AG08396 (cell line): ENCODE measurements around the gene GPRC5A.
A peak's percentile ranks its signal among the peaks of the same experiment; 100 is the strongest.

Source experiments
- DNase-seq: peaks from one replicate; pipeline ENCODE4 v3.0.0; 2012; ENCODE audit warnings: low spot score, mixed read lengths

GPRC5A gene

DNA sequence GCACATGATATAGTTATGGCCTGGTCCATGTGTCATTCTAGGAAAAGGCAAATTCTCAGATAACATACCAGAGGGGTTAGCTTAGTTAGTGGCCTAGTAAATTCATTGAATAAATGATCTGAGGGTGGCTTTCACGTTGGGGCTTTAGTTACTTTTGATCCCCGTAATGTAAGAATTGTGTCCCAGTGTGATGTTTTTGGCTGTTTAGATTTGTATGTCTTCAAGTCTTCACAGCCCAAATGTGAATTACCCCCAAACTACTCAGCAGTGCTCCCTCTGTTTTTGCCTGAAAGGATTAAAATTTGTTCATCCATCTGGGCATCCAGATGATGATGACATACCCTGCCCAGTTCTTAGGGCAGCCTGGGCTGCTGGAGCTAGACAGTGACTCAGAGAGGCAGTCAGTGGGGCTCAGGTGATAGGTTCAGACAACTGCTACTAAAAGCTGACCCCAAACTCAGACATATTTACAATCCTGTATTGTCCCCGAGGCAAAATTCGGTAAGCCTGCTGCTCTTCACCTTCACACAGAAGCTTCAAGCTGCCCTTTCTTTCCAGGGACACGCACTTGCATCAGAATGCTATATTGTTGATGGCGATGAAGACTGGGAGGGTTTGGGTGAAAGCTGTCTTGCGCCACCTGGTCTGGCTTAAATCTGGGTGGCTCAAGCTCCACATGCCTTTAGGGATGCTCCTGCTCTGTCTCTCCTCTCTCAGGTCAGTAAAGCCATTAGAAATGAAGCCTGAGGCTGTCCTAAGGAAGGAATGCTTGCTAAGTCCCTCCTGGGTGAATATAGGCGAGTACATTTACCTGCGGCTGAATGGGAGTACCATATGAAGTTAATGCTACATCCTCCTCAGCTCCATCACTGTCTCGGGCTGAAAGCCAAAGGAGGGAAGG lies 50.3 kb downstream of the GPRC5A start:
- no peak for DNase-seq

DNA sequence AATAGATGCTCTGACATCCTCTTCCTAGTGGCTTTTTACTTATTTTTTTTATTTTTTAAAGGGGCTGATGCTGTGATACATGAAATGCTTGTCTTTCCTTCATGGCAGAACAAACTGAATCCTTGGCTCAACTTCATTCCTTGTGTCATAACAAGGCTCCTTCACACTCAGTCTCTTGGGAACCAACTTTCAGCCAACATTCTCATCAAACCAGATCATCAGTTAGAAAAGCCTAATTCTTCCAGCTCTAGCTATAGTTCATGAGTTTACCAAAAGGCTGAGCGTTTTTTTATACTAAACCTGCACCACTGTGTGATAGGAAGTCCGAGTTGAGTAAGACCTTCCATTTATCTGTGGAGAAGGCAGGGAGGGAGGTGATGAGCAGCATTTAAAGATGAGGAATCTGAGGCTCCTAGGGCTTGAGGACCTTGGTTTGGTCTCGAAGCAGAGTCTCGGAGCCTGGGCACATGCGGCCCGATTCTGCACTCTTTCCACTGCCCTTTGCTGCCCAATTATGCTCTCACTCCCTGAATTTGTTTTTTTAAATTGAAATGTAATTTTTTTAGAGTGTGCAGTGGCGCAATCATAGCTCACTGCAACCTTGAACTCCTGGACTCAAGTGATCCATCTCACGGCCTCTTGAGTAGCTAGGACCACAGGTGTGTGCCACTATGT lies 52.4 kb downstream of the GPRC5A start:
- peak; percentile 35 for DNase-seq

DNA sequence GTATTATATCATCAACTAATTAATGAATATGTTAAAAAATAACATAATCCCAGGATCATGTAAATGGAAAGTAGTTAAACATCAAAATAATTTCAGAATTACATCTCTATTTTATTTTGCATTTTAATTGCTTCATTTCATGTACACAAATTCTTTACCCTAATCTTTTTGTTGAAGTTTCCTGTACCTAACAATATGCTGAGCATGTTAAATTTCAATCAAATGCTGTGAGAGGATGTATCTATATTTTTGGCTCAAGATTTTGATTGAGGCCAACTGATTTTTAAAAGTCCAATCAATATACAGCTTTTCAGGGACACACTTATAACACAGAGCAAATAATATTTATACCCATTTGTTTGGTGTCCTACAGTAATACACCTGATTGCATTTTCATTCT lies 54.2 kb downstream of the GPRC5A start:
- DNase-seq = no peak

- DNase-seq = peak; percentile 21
Measured at GRCh38 chr12:12946686-12947355, 55.5 kb downstream of the GPRC5A start.

DNA sequence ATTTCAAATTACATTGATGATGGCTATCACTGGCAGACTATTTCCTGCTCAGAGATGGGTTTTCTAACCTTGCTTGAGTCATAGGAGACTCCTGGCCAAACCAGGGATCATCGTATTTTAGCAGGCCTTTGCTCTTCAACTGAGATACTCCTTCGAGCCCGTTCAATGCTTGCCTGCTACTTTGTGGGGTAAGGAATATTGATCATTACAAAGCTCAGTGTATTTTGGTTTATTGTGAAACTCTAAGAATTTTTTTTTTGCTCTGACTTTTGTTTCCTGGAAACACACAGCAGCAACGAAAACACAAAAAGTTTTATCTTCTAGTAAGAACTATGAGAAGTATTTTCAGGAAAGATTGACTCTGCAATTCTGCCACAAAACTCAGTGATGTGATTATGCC lies 56.5 kb downstream of the GPRC5A start:
- no peak for DNase-seq

DNA sequence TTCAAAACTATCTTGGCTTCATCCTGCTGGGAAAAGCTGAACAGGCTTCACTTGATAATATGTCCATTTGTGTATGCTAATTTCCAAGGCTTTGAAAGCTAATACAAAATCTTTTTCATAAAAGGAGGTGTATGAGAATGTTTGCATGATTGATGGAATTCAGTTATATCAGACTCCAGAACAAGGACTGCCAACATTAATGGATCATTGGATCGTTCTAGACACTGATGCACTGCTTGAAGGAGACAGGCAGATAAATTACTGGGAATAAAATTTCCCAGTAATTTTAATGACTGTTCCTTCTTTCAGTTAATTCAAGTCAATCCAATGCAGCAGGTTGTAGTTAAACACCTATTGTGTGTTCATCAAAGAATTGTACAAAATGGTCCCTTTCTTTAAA lies 60.1 kb downstream of the GPRC5A start:
- DNase-seq = no peak

GRCh38 chr12:12952036-12952435 lies 60.7 kb downstream of the GPRC5A start, which contains the start of gene GPRC5D:
Gene GPRC5D (minus strand): TSS chr12:12952170. CDS start chr12:12950384, 1,786 bp downstream.
- DNase-seq = no peak

- DNase-seq = no peak
Measured at GRCh38 chr12:12954356-12954755, 63.0 kb downstream of the GPRC5A start.

DNA sequence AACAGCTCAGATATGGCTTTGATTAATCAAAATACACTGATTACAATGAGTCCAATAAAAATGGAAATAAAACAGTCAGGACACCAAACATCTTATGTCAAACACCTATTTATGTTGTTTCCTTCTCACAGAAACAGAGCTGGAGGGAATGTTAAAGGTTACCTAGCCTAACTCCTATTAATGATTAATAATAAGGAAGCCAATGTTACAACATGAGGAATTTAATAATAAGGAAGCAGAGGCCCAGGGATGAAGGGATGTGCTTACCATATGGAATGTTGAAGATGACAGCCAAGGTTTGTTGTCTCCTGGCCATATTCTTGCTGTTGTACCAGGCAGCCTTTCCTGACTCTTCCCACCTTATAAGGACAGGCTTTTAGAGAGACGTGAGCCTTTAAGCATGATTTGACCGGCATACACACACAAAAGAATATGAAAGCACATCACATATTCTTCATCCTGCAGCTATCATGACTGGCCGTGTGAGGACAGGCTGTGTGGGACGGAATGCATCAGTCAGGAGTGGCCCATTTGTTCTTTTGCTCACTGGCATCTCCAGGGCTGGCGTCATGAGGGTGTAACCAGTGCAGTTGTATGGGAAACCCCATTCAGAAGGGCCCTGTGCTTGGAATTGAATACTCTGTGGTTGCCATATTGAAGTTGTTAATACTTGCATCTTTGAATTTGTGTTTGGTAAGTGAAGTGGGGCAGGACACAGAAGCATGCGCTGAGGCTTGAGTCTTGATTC lies 63.7 kb downstream of the GPRC5A start:
- no peak for DNase-seq

DNA sequence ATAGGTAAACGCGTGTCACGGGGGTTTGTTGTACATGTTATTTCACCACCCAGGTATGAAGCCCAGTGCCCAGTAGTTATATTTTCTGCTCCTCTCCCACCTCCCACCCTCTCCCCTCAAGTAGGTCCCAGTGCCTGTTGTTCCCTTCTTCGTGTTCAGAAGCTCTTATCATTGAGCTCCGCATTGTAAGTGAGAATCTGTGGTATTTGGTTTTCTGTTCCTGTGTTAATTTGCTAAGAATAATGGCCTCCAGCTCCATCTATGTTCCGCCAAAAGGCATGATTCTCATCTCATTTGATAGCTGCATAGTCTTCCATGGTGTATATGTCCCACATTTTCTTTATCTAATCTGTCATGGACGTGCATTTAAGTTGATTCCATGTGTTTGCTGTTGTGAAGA lies 67.5 kb downstream of the GPRC5A start:
- no peak for DNase-seq

- DNase-seq = no peak
Measured at GRCh38 chr12:12960639-12961209, 69.4 kb downstream of the GPRC5A start.

DNA sequence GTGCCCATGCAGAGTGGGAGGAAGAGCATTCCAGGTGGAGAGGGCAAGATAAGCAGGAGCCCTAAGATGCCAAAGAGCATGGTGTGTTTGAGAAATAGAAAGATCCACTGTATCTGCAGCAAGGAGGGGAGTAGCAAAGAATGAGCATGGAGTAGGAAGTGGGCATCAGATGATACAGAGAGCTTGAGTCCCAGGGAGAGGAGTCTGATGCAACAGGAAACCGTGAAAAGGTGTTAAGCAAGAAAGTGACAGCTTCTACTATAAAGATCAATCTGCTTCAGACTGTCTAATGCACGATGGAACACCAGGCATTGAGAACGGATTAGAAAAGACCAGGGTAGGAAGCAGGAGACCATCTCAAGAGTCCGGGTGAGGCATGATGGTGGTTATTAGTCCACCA lies 72.9 kb downstream of the GPRC5A start:
- no peak for DNase-seq

GRCh38 chr12:12965836-12966235 lies 74.5 kb downstream of the GPRC5A start:
- no peak for DNase-seq
